A204.1 (cell line): ENCODE measurements around the gene PARVB.
"Not testable (repeated sequence)": the region's sequence is repeated elsewhere in the genome, so short reads cannot be mapped to it uniquely, and the experiment has no call there.

ENCODE experiments used
- FAIRE-seq: peaks from 2 replicates; lab custom pipeline; 2012; peaks lifted over from hg19 to GRCh38; lab: Jason Lieb, UNC

The PARVB gene

GRCh38 chr22:43998679-43999264 is 25.3 kb upstream of the PARVB start:
- no peak for FAIRE-seq

- FAIRE-seq: no peak
Observed at GRCh38 chr22:43999378-43999777, 24.7 kb upstream of the PARVB start.

- FAIRE-seq: no peak
Observed at GRCh38 chr22:44000123-44000522, 24.0 kb upstream of the PARVB start.

GRCh38 chr22:44001521-44001920 is 22.6 kb upstream of the PARVB start:
- FAIRE-seq: no peak

- FAIRE-seq: no peak
Observed at GRCh38 chr22:44002324-44002723, 21.8 kb upstream of the PARVB start.

- no peak for FAIRE-seq
Observed at GRCh38 chr22:44002997-44003396, 21.1 kb upstream of the PARVB start.

GRCh38 chr22:44003405-44004103 is 20.5 kb upstream of the PARVB start:
- FAIRE-seq: no peak

GRCh38 chr22:44004104-44004460 is 20.0 kb upstream of the PARVB start:
- FAIRE-seq: no peak

- no peak for FAIRE-seq
Observed at GRCh38 chr22:44005524-44005923, 18.6 kb upstream of the PARVB start.

GRCh38 chr22:44012162-44012561 is 11.9 kb upstream of the PARVB start:
- FAIRE-seq: no peak

GRCh38 chr22:44012591-44012990 is 11.5 kb upstream of the PARVB start:
- no peak for FAIRE-seq

- no peak for FAIRE-seq
Observed at GRCh38 chr22:44014241-44014640, 9.9 kb upstream of the PARVB start.

GRCh38 chr22:44016586-44016985 is 7.5 kb upstream of the PARVB start:
- FAIRE-seq: not testable (repeated sequence)

- no peak for FAIRE-seq
Observed at GRCh38 chr22:44018594-44018993, 5.5 kb upstream of the PARVB start.

- FAIRE-seq: no peak
Observed at GRCh38 chr22:44019416-44019815, 4.7 kb upstream of the PARVB start.

GRCh38 chr22:44019846-44020245 is 4.3 kb upstream of the PARVB start:
- FAIRE-seq: no peak

GRCh38 chr22:44020981-44021380 is 3.1 kb upstream of the PARVB start:
- FAIRE-seq: no peak

- no peak for FAIRE-seq
Observed at GRCh38 chr22:44023404-44024287, 456 bp upstream of the PARVB start.

- FAIRE-seq: no peak
Observed at GRCh38 chr22:44025171-44026065, 1.3 kb downstream of the PARVB start.

- no peak for FAIRE-seq
Observed at GRCh38 chr22:44026066-44026629, 2.0 kb downstream of the PARVB start.

GRCh38 chr22:44026630-44027511 is 2.8 kb downstream of the PARVB start:
- no peak for FAIRE-seq
